ENCODE data around the gene SLAMF7.

- TF ChIP-seq CTCF (optimal IDR thresholded peaks at IDR 0.05 in 1 of 3, IDR thresholded peaks at IDR 0.05 in 1 of 3, conservative IDR thresholded peaks at IDR 0.05 in 1 of 3; ENCODE audit: extremely low read depth in 1 of 3, insufficient read depth in 2 of 3, low read length in 3 of 3) (no peak), EZH2 (IDR thresholded peaks at IDR 0.05; ENCODE audit: low read length) (no peak)
Measured at GRCh38 chr1:160738271-160738670, 776 bp upstream of the SLAMF7 start.
